Thoracic aorta (tissue), 2 donors: Measurements from ENCODE around the gene PLA2G6. TPM values are rescaled to one million over a fixed set of nuclear protein-coding genes. Genes with fewer than 3 reads are reported as not detected.

Experiments
- ATAC-seq: fragments of 150-250 bp; one replicate; pipeline ENCODE4 v1.8.0; 2017; ENCODE audit warnings: low read depth; ENCODE audit not compliant: insufficient number of reproducible peaks, low FRiP score
- DNase-seq: peaks from one replicate; pipeline ENCODE4 v3.0.0-alpha.2; 2020; ENCODE audit warnings: low spot score
- H3K27ac ChIP-seq, 2 donors: fragments of 200-600 bp; sonication (generic); 1 replicate in 1 of 2; 2 replicates in 1 of 2; pipeline ENCODE4 v1.5.1; 2016; ENCODE audit warnings: mild to moderate bottlenecking in 2 of 2, moderate library complexity in 2 of 2
- H3K27me3 ChIP-seq: fragments of 200-600 bp; sonication (generic); replicated peaks from 2 replicates; pipeline ENCODE4 v1.6.0; 2016; ENCODE audit warnings: mild to moderate bottlenecking; ENCODE audit not compliant: insufficient read depth
- H3K36me3 ChIP-seq: fragments of 200-600 bp; sonication (generic); one replicate; pipeline ENCODE4 v1.5.1; 2016
- H3K4me1 ChIP-seq, 2 donors: fragments of 200-600 bp; sonication (generic); 1 replicate in 1 of 2; 2 replicates in 1 of 2; pipeline versions ENCODE4 v1.5.1 to v1.6.0; 2016; ENCODE audit warnings: low read depth in 2 of 2, mild to moderate bottlenecking in 1 of 2; ENCODE audit not compliant: control insufficient read depth in 1 of 2
- H3K4me3 ChIP-seq: fragments of 200-600 bp; sonication (generic); 2 replicates; pipeline ENCODE4 v1.5.1; 2016; ENCODE audit warnings: mild to moderate bottlenecking
- H3K9me3 ChIP-seq: fragments of 200-600 bp; sonication (generic); 2 replicates; pipeline ENCODE4 v1.5.1; 2016
- total RNA-seq, 2 donors: library from RNA; depleted of rRNA; stranded (reverse); fragments of >200 nt; gene quantifications; one replicate each; pipeline versions ENCODE4 v1.1.0 to v1.2.3, GENCODE V29; 2016
- TF ChIP-seq, protein P1 (sequence below): fragments of 200-600 bp; sonication (generic); IDR thresholded peaks from one replicate; pipeline ENCODE4 v1.5.1; 2019; ENCODE audit warnings: antibody characterized with exemption

The PLA2G6 gene
- total RNA-seq, 2 donors from 2014 or later: 27.4 to 50.4 TPM

GRCh38 chr22:38213319-38213989, 31.8 kb upstream of the PLA2G6 start:
- Histone ChIP-seq H3K4me1 (peaks cover 13 to 24% of the 10 kb centered on the region in 2 donors), H3K36me3 (peaks cover 4% of the 10 kb centered on the region), H3K4me3 (no peak overlapping the region), H3K27ac (peak overlapping the region in 1 of 2 donors; percentile 45), H3K9me3 (no peaks in the 10 kb centered on the region), H3K27me3 (no peaks in the 10 kb centered on the region)
- no peak for DNase-seq
- no peak for ATAC-seq
- TF ChIP-seq, protein P1, sequence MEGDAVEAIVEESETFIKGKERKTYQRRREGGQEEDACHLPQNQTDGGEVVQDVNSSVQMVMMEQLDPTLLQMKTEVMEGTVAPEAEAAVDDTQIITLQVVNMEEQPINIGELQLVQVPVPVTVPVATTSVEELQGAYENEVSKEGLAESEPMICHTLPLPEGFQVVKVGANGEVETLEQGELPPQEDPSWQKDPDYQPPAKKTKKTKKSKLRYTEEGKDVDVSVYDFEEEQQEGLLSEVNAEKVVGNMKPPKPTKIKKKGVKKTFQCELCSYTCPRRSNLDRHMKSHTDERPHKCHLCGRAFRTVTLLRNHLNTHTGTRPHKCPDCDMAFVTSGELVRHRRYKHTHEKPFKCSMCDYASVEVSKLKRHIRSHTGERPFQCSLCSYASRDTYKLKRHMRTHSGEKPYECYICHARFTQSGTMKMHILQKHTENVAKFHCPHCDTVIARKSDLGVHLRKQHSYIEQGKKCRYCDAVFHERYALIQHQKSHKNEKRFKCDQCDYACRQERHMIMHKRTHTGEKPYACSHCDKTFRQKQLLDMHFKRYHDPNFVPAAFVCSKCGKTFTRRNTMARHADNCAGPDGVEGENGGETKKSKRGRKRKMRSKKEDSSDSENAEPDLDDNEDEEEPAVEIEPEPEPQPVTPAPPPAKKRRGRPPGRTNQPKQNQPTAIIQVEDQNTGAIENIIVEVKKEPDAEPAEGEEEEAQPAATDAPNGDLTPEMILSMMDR: no peak

- no peak overlapping the region for H3K27ac ChIP-seq
- H3K4me1 ChIP-seq: peaks cover 7 to 14% of the 10 kb centered on the region in 2 donors
- no peaks in the 10 kb centered on the region for H3K27me3 ChIP-seq
- no peak for ATAC-seq
- H3K9me3 ChIP-seq: no peaks in the 10 kb centered on the region
- TF ChIP-seq, protein P1: no peak
- DNase-seq: no peak
- H3K4me3 ChIP-seq: no peak overlapping the region
- peaks cover 4% of the 10 kb centered on the region for H3K36me3 ChIP-seq
Measured at GRCh38 chr22:38212442-38212841, 30.8 kb upstream of the PLA2G6 start.

- Histone ChIP-seq H3K4me1 (peaks cover 7 to 16% of the 10 kb centered on the region in 2 donors), H3K4me3 (no peak overlapping the region), H3K36me3 (peaks cover 4% of the 10 kb centered on the region), H3K27ac (no peak overlapping the region), H3K9me3 (no peaks in the 10 kb centered on the region), H3K27me3 (no peaks in the 10 kb centered on the region)
- ATAC-seq (no peak), DNase-seq (no peak)
- TF ChIP-seq, protein P1: no peak
Measured at GRCh38 chr22:38211556-38211955, 29.9 kb upstream of the PLA2G6 start.

DNA sequence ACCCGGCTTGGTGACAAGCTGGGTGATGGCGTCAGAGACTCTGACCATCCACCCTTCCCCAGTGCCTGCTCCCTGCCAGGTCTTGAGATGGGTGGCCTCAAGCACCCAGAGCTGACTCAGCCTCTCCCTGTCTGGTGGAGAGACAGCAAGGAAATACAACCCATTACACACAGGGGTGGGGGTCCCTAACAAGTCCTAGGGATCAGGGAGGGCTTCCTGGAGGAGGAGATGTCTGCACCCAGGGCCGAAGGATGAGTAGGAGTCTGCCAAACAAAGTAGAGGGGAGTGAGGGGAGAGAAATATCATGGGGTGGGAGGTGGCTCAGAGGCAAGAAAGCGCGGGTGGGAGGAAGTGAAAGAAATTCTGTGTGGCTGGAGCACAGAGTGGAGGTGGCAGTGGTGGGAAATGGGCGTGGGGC, 26.9 kb upstream of the PLA2G6 start:
- peaks cover 18 to 37% of the 10 kb centered on the region in 2 donors for H3K4me1 ChIP-seq
- H3K27me3 ChIP-seq: no peaks in the 10 kb centered on the region
- H3K4me3 ChIP-seq: no peak overlapping the region
- ATAC-seq (no peak), DNase-seq (no peak)
- no peaks in the 10 kb centered on the region for H3K9me3 ChIP-seq
- TF ChIP-seq, protein P1: no peak
- no peak overlapping the region for H3K27ac ChIP-seq
- H3K36me3 ChIP-seq: no peaks in the 10 kb centered on the region

GRCh38 chr22:38207898-38208432, 26.3 kb upstream of the PLA2G6 start:
- no peak for ATAC-seq
- no peaks in the 10 kb centered on the region for H3K27me3 ChIP-seq
- TF ChIP-seq, protein P1: no peak
- DNase-seq: no peak
- H3K4me1 ChIP-seq: peaks cover 20 to 38% of the 10 kb centered on the region in 2 donors
- no peak overlapping the region for H3K27ac ChIP-seq
- H3K36me3 ChIP-seq: no peaks in the 10 kb centered on the region
- H3K9me3 ChIP-seq: no peaks in the 10 kb centered on the region
- H3K4me3 ChIP-seq: no peak overlapping the region
